22Rv1 (cell line): ENCODE data around the gene DAW1.

ENCODE experiments used
- CTCF ChIP-seq: fragments of 450-650 bp; IDR thresholded peaks from 2 replicates; pipeline ENCODE4 v1.5.1; 2017; ENCODE audit warnings: mild to moderate bottlenecking
- ZFX ChIP-seq: fragments of 450-650 bp; IDR thresholded peaks from 2 replicates; pipeline ENCODE4 v1.6.1; 2017; ENCODE audit warnings: antibody characterized with exemption, borderline replicate concordance

GRCh38 chr2:227848586-227848985 lies 22.8 kb upstream of the DAW1 start:
- TF ChIP-seq CTCF, result no peak
- no peak for TF ChIP-seq ZFX
